Measurements from ENCODE around the gene CLC. TPM values are rescaled to one million over a fixed set of nuclear protein-coding genes. Genes with fewer than 3 reads are reported as not detected.

The CLC gene
- not detected for polyA plus RNA-seq (2012; ENCODE audit: insufficient read length, low read depth)

GRCh38 chr19:39737891-39738290 lies at the start of gene CLC:
TSS of gene CLC (minus strand) at chr19:39738029. CDS start at chr19:39737952, 77 bp downstream.
- TF ChIP-seq FOXP2 (optimal IDR thresholded peaks at IDR 0.05; ENCODE audit: borderline replicate concordance, extremely low read depth, extremely low read length, insufficient read depth) (no peak), REST (IDR thresholded peaks at IDR 0.05; ENCODE audit: insufficient read depth in 1 of 2, low read depth in 2 of 2, low read length in 2 of 2) (no peak), POLR2AphosphoS5 (IDR thresholded peaks at IDR 0.05; ENCODE audit: low read depth, low read length) (no peak), TAF1 (IDR thresholded peaks at IDR 0.05; ENCODE audit: borderline replicate concordance, insufficient read depth, low read length) (no peak), SIN3A (IDR thresholded peaks at IDR 0.05; ENCODE audit: borderline replicate concordance, insufficient read depth, low read length) (no peak)

- TF ChIP-seq FOXP2 (optimal IDR thresholded peaks at IDR 0.05; ENCODE audit: borderline replicate concordance, extremely low read depth, extremely low read length, insufficient read depth) (no peak), POLR2AphosphoS5 (IDR thresholded peaks at IDR 0.05; ENCODE audit: low read depth, low read length) (no peak), TAF1 (IDR thresholded peaks at IDR 0.05; ENCODE audit: borderline replicate concordance, insufficient read depth, low read length) (no peak), SIN3A (IDR thresholded peaks at IDR 0.05; ENCODE audit: borderline replicate concordance, insufficient read depth, low read length) (no peak), REST (IDR thresholded peaks at IDR 0.05; ENCODE audit: insufficient read depth in 1 of 2, low read depth in 2 of 2, low read length in 2 of 2) (no peak)
Measured at GRCh38 chr19:39780894-39781293, 43.1 kb upstream of the CLC start.

- no peak for TF ChIP-seq TAF1 (IDR thresholded peaks at IDR 0.05; ENCODE audit: borderline replicate concordance, insufficient read depth, low read length)
- no peak for TF ChIP-seq SIN3A (IDR thresholded peaks at IDR 0.05; ENCODE audit: borderline replicate concordance, insufficient read depth, low read length)
- TF ChIP-seq POLR2AphosphoS5 (IDR thresholded peaks at IDR 0.05; ENCODE audit: low read depth, low read length) = no peak
- TF ChIP-seq FOXP2 (optimal IDR thresholded peaks at IDR 0.05; ENCODE audit: borderline replicate concordance, extremely low read depth, extremely low read length, insufficient read depth) = no peak
- TF ChIP-seq REST (IDR thresholded peaks at IDR 0.05; ENCODE audit: insufficient read depth in 1 of 2, low read depth in 2 of 2, low read length in 2 of 2) = no peak
Measured at GRCh38 chr19:39778763-39779162, 40.9 kb upstream of the CLC start, which contains the start of gene LEUTX. TSS of gene LEUTX (plus strand) at chr19:39778854. CDS start at chr19:39778921, 67 bp downstream.

- TF ChIP-seq REST (IDR thresholded peaks at IDR 0.05; ENCODE audit: insufficient read depth in 1 of 2, low read depth in 2 of 2, low read length in 2 of 2) (no peak), SIN3A (IDR thresholded peaks at IDR 0.05; ENCODE audit: borderline replicate concordance, insufficient read depth, low read length) (no peak), FOXP2 (optimal IDR thresholded peaks at IDR 0.05; ENCODE audit: borderline replicate concordance, extremely low read depth, extremely low read length, insufficient read depth) (no peak), TAF1 (IDR thresholded peaks at IDR 0.05; ENCODE audit: borderline replicate concordance, insufficient read depth, low read length) (no peak), POLR2AphosphoS5 (IDR thresholded peaks at IDR 0.05; ENCODE audit: low read depth, low read length) (no peak)
Measured at GRCh38 chr19:39768786-39769185, 31.0 kb upstream of the CLC start.
